K562 treated with DMSO at 1 percent for 4 hours (cell line): ENCODE results near the gene HEATR1. TPM values are rescaled to one million over a fixed set of nuclear protein-coding genes. Genes with fewer than 3 reads are reported as not detected.

Experiments used
- total RNA-seq: library from RNA; unstranded; fragments of 300-600 nt; gene quantifications from 2 replicates; pipeline ENCODE4 v1.2.3, GENCODE V29; 2022; ENCODE audit not compliant: insufficient read depth

The HEATR1 gene, protein sequence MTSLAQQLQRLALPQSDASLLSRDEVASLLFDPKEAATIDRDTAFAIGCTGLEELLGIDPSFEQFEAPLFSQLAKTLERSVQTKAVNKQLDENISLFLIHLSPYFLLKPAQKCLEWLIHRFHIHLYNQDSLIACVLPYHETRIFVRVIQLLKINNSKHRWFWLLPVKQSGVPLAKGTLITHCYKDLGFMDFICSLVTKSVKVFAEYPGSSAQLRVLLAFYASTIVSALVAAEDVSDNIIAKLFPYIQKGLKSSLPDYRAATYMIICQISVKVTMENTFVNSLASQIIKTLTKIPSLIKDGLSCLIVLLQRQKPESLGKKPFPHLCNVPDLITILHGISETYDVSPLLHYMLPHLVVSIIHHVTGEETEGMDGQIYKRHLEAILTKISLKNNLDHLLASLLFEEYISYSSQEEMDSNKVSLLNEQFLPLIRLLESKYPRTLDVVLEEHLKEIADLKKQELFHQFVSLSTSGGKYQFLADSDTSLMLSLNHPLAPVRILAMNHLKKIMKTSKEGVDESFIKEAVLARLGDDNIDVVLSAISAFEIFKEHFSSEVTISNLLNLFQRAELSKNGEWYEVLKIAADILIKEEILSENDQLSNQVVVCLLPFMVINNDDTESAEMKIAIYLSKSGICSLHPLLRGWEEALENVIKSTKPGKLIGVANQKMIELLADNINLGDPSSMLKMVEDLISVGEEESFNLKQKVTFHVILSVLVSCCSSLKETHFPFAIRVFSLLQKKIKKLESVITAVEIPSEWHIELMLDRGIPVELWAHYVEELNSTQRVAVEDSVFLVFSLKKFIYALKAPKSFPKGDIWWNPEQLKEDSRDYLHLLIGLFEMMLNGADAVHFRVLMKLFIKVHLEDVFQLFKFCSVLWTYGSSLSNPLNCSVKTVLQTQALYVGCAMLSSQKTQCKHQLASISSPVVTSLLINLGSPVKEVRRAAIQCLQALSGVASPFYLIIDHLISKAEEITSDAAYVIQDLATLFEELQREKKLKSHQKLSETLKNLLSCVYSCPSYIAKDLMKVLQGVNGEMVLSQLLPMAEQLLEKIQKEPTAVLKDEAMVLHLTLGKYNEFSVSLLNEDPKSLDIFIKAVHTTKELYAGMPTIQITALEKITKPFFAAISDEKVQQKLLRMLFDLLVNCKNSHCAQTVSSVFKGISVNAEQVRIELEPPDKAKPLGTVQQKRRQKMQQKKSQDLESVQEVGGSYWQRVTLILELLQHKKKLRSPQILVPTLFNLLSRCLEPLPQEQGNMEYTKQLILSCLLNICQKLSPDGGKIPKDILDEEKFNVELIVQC (N-terminal part only)
- 10.8 and 12.1 TPM in 2 replicates for total RNA-seq

GRCh38 chr1:236603991-236604904 is at the start of gene HEATR1:
Gene HEATR1 (minus strand): TSS chr1:236604516. CDS start chr1:236604095, 421 bp downstream.

DNA sequence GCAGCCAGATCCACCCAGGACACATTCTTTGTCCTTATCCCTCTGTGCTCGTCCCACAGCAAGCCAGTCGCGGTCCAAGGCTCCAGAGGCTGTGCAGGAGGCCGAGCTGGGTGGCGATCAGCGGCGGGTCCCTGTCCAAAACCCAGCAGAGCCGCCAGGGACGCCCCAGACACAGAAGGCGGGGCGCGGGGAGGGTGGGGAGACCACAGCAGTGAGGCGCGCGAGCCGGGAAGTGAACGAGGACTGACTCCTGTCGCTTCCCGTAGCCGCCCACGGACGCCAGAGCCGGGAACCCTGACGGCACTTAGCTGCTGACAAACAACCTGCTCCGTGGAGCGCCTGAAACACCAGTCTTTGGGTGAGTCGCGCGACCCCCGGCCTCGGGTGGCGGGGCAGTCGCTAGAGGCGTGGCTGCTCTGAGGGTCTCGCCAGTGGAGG is 80.6 kb downstream of the HEATR1 start, which contains the start of gene LGALS8:
Gene LGALS8 (plus strand): TSS at position 279 of the 438 bp plus-strand sequence. CDS start 2,089 bp downstream, outside the sequence.

Other genes with a start within 250 kb of the HEATR1 start
- 7.5 and 10.9 TPM in 2 replicates for gene EDARADD, start 210.2 kb downstream of the HEATR1 start, total RNA-seq
- gene LGALS8, start 80.5 kb downstream of the HEATR1 start, total RNA-seq, result 44.5 and 71.3 TPM in 2 replicates
- gene ACTN2, start 82.0 kb upstream of the HEATR1 start, total RNA-seq, result 0.32 and 1.1 TPM in 2 replicates
- gene MTR, start 190.8 kb upstream of the HEATR1 start, total RNA-seq, result 4.5 and 5.3 TPM in 2 replicates